Spleen (tissue), 7 donors: ENCODE measurements around the gene SLFN11.

ENCODE experiments used
- CTCF ChIP-seq, 11 experiments: fragments of 200-600 bp in 7 of 11; fragments of 450-650 bp in 4 of 11; sonication (generic) in 4 of 11; IDR thresholded peaks in 8 of 11; conservative IDR thresholded peaks in 3 of 11; 1 replicate in 7 of 11; 2 replicates in 4 of 11; pipeline versions ENCODE4 v1.4.0 to v1.8.0; 2016 to 2021; ENCODE audit warnings: antibody characterized with exemption in 11 of 11, inconsistent platforms in 4 of 11, mild to moderate bottlenecking in 1 of 11
- POLR2A ChIP-seq, 3 donors: fragments of 450-650 bp; IDR thresholded peaks; one replicate each; pipeline ENCODE4 v1.5.1; 2017; ENCODE audit warnings: antibody characterized with exemption in 3 of 3, mild to moderate bottlenecking in 1 of 3
- donor health status: DM: no; HTN: no; CAD: no; lungs with moderate emphysema.
- donor health status: DM: no; HTN: no; CAD: no.
- donor health status: DM: no; HTN: no; CAD: no.

GRCh38 chr17:35361027-35361426, 12.4 kb downstream of the SLFN11 start:
- TF ChIP-seq CTCF (IDR thresholded peaks at IDR 0.05 in 8 of 11, conservative IDR thresholded peaks at IDR 0.05 in 3 of 11) (no peak), POLR2A (IDR thresholded peaks at IDR 0.05) (no peak)
